ENCODE results near the gene SYNPR.

The SYNPR gene

DNA sequence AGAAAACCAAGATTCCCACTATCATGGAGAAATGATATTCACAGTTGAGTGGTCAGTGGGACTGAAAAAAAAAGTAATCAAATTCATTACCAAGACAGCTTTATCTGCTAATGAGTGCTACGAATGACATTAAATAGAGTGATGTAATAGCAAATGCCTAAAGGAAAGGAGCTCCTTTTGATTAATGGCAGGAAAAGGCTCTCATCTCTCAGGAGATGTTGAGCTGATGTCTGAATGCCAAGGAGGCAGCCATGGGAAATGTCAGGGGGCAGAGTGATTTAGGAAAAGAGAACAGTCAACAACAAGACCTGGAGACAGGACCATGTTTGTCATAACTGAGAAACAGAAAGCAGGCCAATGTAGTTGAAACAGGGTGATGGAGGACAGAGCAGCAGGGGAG is 277.7 kb downstream of the SYNPR start:
- no peak for DNase-seq (ENCODE audit: low read depth in 2 of 2)

DNA sequence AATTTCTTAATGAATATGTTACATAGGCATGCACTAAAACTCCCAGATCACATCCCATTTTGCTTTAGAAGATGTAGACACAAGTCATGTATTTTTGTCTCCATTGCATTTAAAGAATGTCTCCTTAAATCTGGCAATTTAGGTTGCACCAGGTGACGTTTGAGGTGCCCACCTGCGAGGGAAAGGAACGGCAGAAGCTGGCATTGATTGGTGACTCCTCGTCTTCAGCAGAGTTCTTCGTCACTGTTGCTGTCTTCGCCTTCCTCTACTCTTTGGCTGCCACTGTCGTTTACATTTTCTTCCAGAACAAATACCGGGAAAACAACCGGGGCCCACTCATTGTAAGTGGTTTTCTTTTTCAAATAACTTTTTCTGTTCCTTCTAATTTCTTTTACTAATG is 278.3 kb downstream of the SYNPR start:
- DNase-seq (ENCODE audit: low read depth in 2 of 2): no peak

DNA sequence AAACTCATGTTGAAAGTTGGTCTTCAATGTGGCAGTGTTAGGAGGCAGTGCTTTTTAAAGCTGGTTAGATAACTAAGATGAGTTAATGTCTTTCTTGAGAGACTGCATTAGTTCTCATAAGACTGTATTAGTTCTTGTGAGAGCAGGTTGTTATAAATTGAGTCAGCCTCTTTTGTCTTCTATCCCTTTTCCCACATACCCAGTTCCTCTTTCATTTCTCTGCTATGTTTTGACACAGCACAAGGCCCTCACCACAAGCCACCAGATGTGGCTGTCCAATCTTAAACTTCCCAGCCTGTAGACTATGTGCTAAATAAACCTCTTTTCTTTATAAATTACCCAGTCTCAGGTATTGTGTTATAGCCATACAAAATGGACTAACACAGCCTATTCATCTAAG is 279.8 kb downstream of the SYNPR start:
- DNase-seq (ENCODE audit: low read depth in 2 of 2): no peak

GRCh38 chr3:63559884-63560283 is 281.8 kb downstream of the SYNPR start:
- DNase-seq (ENCODE audit: low read depth in 2 of 2): no peak

GRCh38 chr3:63561879-63562278 is 283.8 kb downstream of the SYNPR start:
- no peak for DNase-seq (ENCODE audit: low read depth in 2 of 2)

GRCh38 chr3:63562323-63562722 is 284.2 kb downstream of the SYNPR start:
- DNase-seq (ENCODE audit: low read depth in 2 of 2): no peak

- DNase-seq (ENCODE audit: low read depth in 2 of 2): no peak
Measured at GRCh38 chr3:63563572-63563971, 285.5 kb downstream of the SYNPR start.

DNA sequence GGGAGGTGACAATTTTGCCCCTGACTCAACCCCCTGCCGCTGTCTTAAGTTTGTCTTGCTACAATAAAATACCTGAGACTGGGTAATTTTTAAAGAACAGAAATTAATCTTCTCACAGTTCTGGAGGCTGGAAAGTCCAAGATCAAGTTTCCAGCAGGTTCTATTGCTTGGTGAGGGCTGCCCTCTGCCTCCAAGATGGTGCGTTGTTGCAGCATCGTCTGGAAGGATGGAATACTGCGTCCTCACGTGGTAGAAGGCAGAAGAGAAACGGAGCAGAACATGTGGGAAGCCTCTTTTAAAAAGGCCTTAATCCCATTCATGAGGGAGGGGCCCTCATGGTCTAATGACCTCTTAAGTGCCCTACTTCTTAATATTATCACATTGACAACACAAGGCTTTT is 287.1 kb downstream of the SYNPR start:
- DNase-seq (ENCODE audit: low read depth in 2 of 2): no peak

- no peak for DNase-seq (ENCODE audit: low read depth in 2 of 2)
Measured at GRCh38 chr3:63571682-63572081, 293.6 kb downstream of the SYNPR start.

- no peak for DNase-seq (ENCODE audit: low read depth in 2 of 2)
Measured at GRCh38 chr3:63576846-63577245, 298.7 kb downstream of the SYNPR start.

GRCh38 chr3:63578858-63579257 is 300.8 kb downstream of the SYNPR start:
- no peak for DNase-seq (ENCODE audit: low read depth in 2 of 2)

- DNase-seq (ENCODE audit: low read depth in 2 of 2): no peak
Measured at GRCh38 chr3:63580151-63580550, 302.0 kb downstream of the SYNPR start.

DNA sequence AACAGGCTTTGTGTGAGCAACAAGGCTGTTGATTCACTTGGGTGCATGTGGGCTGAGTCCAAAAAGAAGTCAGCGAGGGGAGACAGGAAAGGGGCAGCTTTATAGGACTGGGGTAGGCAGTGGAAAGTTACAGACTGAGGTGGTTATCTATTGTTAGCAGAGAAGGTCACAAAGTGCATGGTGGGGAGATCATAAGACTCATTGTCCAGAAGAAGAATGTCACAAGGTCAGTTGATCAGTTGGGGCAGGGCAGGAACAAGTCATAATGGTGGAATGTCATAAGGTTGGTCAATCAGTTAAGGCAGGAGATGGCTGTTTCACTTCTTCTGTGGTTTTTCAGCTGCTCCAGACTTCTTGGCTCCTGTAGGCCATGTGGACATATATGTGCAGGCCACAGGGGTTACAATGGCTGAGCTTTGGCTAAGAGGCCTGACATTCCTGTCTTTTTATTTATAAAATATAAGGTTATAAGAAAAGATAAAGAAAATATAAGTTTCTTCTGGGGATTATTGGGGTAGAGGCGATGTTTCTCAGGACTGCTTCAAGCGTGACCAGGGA is 304.9 kb downstream of the SYNPR start:
- DNase-seq (ENCODE audit: low read depth in 2 of 2): no peak

DNA sequence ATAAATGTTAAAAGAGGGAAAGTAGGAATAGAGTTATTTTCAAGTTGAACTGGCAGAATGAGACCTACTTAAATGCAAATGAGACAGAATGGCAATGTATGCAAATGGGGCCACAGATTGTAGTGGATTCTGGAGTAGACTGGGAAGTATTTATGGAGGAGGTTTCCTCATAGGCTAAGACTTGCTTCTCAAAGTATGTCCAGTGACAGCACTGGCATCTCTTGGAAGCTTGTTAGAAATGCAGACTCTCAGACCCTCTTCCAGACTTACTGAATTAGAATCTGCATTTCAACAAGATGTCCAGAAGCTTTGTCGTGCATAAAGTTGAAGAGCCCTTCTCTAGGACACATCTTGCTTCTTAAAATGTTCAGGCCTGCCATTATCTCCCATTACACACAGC is 306.6 kb downstream of the SYNPR start:
- no peak for DNase-seq (ENCODE audit: low read depth in 2 of 2)

- no peak for DNase-seq (ENCODE audit: low read depth in 2 of 2)
Measured at GRCh38 chr3:63585927-63586326, 307.8 kb downstream of the SYNPR start.

DNA sequence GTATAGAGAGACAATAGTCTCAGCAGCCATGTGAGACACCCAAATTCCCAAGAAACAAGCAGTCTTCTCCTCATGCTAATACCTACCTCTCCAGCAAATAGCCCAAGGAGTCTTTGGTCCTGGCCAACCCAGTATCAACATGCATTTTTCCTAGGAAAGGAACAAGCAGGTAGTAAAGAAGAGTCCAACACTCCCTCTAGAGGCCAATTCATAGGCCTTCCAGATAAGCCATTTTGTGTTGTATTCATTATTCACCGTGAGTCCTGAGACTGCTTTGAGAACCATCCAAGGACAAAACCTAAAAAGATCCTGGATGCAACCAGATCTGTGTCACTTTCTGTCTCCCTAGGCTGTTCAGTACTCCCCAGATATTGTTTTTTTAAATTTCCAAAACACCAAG is 310.8 kb downstream of the SYNPR start:
- no peak for DNase-seq (ENCODE audit: low read depth in 2 of 2)

DNA sequence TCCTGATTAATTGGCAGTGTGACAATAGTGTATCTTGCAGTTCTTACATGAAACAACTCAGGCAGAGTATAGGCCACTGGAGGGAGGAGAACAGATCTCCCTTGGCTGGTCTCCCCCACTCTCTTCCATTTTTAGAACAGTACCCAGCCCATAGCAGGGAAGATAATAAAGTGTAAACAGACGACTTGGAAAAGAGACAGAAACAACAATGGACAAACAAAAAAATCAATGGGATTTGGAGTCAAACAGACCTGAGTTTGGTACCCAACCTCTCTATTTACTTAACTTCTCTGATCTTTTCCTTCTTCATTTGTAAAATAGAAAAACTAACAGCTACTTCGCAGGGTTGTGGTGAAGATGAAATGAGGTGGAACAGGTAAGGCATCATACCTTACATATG is 315.7 kb downstream of the SYNPR start:
- DNase-seq (ENCODE audit: low read depth in 2 of 2): no peak

DNA sequence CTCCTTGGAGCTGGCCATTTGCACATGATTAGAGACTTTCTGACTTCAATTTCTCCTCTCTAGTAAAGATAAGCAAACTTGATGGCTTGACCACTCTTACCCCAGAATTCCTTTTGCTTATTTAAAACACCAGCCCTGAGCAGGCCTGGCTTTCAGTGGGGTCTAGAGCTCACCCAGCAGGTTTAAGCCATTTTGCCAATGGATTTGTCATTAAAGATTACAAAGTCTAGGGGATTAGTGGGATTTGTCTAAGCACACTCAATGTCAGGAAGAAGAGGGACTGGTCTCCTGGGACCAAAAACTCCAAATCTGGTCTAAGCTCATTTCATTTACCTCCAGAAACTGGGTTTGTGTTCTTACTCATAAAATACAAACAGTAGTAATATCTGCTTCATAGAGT is 317.1 kb downstream of the SYNPR start:
- DNase-seq (ENCODE audit: low read depth in 2 of 2): no peak

DNA sequence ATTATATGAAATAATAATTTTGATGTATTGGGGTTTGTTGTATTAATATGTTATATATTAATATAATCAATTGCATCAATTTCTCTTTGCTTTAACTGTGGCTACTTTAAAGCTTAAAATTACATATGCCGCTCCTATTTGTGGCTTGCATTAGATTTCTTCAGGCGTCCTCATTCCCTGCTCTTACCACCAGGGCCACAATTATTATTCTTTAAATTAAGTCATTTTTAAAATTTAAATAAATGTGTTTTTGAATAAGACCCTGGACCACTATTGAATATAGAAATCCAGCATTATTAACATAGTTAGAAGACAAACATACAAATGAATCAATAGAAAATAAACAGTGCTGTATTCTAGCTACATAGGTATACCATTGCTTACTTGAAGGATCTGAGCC is 318.9 kb downstream of the SYNPR start:
- DNase-seq (ENCODE audit: low read depth in 2 of 2): no peak

DNA sequence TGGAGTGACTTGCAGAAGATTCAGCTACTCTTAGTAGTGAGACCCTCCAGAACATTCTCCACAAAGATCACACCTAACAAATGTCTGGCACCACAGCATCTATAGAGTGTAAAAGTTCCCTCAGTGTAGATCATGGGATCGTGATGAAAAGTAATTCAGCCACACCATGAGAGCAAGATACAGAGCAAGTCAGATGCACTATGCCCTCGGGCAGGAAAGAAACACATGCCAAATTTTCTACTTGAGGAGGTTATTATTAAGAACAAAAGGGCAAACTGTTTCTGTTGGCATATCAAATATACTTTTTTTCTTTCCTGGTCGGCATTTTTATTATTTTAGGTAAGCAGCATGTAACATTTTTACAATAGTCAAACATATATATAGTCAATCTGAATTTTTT is 329.6 kb downstream of the SYNPR start:
- no peak for DNase-seq (ENCODE audit: low read depth in 2 of 2)

- DNase-seq (ENCODE audit: low read depth in 2 of 2): no peak
Measured at GRCh38 chr3:63609408-63609807, 331.3 kb downstream of the SYNPR start.

- DNase-seq (ENCODE audit: low read depth in 2 of 2): no peak
Measured at GRCh38 chr3:63609834-63610233, 331.7 kb downstream of the SYNPR start.

DNA sequence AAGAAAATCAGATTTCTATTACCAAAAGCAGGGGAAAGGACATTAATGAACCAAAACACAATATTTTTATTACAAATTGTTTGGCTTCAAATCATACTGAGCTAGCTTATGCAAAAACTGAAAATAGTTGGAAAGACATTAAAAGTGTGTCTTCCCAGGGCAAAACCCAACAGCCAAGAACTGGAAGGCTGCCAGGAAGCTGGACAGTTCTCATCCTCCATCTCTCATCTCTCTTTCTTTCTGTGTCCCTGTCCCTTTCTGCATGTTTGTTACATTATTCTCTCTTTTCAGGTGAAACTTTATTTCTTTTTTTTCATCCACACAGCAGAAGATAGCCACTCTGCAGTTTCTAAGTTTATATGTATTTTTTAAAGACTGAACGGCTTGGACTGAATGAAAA is 333.3 kb downstream of the SYNPR start:
- no peak for DNase-seq (ENCODE audit: low read depth in 2 of 2)

DNA sequence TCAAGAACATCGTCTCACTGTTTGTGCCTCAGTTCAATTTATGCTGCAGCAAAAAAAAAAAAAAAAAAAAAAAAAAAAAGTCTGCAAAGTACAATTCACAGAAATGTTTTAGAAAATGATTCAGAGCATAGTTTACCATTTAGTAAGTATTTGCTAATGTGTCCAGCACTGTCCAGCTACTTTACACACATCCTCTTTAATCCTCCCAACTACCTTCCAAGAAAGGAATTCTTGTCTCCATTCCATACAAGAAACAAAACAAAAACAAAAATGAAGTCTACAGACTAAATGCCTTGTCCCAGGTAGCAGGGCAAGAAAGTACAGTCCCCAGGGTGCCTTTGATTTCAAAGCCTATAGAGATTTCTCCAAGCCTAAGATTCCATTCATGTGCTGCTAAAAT is 335.5 kb downstream of the SYNPR start:
- no peak for DNase-seq (ENCODE audit: low read depth in 2 of 2)

GRCh38 chr3:63617391-63617790 is 339.3 kb downstream of the SYNPR start:
- DNase-seq (ENCODE audit: low read depth in 2 of 2): no peak
